HG02973 (cell line): ENCODE measurements around the gene LPAR5.
"Not testable (repeated sequence)": the region's sequence is repeated elsewhere in the genome, so short reads cannot be mapped to it uniquely, and the experiment has no call there.

Source experiments
- ATAC-seq: cut with Tn5 transposase; IDR thresholded peaks from one replicate; pipeline ENCODE4 v1.9.1; 2021; ENCODE audit warnings: moderate library complexity; ENCODE audit not compliant: unreplicated experiment

The LPAR5 gene

DNA sequence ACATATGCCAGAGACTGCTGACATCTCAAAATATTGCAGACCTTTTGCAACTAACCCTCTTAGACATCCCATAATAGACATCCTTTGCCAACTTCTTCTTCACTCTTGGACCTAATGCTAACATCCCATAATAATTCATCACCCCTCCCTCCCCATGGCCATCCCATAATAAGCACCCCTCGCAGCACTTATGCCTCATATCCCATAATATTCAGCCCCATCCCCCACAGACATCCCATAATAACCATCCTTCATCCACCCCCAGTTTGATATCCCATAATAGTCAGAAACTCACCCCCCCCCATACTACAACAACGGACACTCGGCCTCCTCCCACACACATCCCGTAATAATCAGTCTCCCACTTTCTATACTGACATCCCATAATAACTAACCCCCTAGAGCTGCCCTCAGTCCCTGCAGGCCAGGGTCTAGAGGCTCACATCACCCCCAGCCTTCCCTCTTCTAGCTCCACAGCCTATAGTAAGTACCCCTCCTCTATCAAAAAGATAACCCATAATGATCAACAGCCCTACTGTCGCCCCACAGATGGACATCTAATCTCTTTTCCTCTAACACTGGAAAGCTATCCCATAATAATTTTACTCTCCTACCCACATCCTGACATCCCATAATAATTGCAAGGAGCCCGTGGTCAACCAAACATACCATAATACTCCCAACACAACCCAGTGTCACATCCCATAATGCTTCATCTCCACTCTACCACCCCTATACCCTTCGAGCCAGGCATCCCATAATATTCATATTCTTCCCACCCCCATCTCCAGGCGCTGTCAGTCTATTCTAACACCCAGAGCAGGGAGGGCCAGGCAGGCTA lies 27.8 kb downstream of the LPAR5 start:
- no peak for ATAC-seq

DNA sequence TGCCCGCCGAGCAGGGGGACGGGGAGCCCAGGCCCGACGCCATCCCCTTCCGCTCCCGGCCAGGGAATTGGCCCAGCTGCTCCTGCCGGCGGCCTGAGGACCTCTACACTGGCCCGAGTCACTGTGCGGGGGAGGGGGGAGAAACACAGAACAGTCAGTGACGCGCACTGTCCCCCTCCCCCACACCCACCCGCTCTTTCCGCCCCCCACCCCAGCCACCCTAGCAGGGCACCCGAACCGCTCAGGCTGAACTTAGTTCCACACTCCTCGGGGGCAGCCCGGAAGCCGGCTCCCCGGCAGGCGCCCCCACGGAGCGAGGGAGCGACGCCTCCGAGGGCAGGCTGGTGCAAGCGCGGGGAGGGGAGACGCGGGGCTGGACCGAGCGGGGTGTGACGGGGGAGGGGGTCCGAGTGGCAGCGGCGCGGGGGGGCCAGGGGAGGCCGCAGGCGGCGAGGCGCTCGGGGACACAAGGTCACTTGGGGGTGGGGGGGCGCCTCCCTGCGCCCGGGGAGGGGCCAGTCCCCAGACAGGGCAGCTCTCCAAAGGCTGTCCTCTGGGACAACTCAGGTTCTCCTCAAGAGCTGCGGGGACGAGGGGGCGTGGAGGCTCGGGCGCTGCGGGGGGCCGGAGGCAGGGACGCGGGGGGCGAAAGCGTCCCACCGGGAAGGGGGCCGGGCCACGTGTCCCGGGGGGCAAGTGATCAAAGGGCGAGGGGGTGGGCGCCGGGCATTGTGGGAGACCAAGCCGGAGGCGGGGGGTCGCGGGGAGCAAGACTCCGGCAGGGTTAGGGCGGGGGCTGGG lies 29.2 kb downstream of the LPAR5 start:
- ATAC-seq: no peak

DNA sequence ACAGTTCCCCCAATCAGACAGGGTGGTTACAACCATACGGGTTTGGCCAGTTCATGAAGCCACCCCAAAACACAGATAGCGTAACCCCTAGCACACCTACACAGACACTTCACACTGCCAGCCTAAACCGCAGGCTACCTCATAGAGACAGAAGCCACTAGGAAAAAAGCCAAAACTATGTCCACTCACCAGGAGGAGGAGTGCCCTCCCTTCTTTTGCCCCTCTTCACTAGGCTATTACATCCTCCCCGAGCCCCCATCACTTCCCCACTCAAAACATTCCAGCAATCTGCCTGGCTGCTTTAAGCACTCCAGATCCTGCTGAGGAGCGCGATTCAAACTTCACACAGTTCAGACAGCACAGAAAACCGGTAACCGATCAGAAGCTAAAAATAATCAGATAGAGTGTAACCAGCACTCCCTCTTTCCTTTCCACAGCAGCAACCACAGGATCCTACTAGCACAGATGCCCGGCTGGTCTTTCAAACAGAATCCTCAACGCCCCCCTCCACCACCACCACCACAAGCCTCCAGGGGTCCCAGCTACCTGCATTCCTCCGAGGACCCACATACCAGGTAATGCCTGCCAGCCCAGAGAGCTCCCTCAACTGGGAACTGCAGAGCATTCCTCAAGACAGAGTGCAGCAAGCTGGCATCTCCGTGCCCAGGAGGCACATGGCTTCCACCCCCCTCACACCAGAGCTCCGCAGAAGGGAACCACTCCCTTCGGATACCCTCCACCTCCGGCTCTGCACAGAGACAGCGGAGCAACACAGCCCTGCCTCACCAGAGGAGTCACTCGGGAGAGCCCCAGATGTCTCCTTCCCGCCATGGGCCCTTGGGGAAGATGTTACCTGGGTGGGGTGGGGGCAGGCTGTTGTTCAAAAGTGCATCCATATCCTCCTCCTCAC lies 30.1 kb downstream of the LPAR5 start:
- no peak for ATAC-seq

DNA sequence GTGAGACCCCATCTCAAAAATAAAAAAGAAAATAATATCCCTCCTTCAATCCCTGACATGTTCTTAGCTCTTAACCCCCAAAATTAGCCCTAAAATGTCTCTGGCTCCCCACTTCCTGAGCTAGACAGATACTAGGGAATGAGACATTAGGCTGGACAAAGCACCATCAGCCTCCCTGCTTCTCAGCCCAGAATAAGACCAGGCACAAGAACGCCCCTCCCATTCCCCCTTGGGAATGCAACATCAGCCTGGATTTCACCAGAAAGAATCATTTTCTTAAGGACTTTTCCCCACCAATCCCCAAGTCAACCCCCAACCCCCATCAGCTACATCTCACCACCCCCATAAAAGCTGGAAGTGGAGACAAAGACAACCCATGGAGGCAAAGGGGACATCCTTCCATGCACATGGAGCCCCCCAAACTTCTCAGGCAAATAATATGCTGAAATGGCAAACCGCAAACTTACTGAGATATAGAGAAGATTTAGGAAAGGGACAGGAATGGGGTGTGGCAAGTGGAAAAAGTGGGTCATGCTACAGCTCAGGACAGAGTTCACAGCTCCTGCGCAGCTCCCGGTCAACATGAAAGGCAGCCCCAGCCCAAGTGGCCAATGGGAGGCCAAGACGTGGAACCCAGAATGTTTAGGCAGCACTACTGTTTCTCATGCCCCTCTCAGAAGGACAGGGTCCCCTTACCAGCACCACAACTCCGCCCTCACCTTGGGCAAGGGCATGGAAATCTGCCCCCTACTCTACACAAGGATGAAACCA lies 31.3 kb downstream of the LPAR5 start:
- no peak for ATAC-seq

DNA sequence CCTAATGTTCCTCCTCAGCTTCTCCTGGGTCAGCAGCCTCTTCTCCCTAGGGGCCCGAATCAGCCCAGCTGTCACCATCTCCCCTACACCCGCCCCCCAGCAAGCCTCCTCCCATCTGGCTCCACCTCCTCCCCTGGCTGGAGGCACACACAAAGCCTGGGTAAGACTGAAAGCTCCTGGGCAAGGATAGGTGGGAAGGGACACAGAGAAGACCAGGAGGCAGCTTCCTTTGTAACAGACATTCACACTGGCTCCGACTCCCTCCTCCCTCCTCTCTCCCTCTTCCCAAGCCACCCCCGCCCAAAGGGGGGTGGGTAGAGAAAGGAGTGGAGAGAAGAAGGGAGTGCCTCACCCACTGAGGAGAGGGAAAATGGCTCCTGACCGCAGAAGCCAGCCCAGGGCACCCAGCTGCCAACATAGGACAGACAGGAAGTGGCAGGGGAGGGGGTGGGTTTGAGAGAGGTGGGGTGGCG lies 32.6 kb downstream of the LPAR5 start:
- ATAC-seq: no peak

DNA sequence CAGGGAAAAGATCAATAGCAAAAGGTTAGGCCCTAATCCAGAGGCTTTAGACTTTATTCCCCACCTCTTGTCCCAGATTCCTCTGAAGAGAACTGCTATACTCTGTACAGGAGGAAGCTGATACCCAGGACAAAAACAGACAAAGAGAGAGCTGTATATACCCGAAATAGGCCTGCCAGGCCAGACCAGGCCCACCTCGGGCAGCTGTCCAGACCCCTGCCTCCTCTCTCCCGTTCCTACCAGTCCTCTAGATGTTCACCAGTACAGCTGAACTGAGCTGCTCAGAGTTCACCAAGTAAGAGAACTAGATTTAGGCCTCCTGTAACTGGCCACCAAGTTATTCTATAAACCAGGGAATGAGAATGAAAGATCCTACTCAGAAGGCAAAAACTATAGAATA lies 33.2 kb downstream of the LPAR5 start:
- no peak for ATAC-seq

DNA sequence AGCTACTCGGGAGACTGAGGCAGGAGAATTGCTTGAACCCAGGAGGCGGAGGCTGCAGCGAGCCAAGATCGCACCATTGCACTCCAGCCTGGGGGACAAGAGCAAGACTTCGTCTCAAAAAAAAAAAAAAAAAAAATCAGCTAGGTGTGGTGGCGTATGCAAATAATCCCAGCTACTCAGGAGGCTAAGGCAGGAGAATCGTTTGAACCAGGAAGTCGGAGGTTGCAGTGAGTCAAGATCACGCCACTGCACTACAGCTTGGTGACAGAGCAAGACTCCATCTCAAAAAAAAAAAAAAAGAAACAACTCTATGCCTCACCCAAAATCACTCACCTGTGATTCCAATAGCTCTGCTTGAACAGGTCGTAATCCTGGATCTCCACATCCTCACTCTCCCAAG lies 40.1 kb downstream of the LPAR5 start:
- ATAC-seq: not testable (repeated sequence)

DNA sequence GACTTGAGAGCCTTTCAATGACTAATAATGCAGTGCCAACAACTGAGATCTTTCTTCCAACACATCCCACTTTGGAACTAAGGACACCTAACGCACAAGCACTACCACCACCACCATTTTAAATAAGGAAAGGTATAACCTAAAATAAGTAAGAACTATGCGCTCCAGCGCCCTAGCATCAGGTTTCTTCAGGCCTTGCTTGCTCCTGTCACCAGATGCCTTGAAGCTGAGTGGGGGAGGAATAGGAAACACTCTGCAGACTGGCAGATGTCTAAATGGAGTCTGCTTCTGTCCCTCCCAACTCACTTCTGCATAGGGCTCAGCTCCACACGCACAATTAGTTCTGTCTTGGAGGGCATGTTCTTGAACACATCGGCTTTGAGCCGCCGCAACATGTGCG lies 43.7 kb downstream of the LPAR5 start:
- no peak for ATAC-seq

DNA sequence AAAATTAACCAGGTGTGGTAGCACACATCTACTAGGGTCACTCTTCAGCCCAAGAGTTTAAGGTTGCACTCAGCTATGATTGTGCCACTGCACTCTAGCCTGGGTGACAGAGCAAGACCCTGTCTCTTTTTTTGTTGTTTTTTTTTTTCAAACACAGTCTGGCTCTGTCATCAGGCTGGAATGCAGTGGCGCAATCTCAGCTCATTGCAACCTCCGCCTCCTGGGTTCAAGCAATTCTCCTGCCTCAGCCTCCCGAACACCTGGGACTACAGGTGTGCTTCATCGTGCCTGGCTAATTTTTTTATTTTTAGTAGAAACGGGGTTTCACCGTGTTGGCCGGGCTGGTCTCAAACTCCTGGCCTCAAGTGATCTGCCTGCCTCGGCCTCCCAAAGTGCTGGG lies 49.2 kb downstream of the LPAR5 start:
- ATAC-seq: not testable (repeated sequence)

DNA sequence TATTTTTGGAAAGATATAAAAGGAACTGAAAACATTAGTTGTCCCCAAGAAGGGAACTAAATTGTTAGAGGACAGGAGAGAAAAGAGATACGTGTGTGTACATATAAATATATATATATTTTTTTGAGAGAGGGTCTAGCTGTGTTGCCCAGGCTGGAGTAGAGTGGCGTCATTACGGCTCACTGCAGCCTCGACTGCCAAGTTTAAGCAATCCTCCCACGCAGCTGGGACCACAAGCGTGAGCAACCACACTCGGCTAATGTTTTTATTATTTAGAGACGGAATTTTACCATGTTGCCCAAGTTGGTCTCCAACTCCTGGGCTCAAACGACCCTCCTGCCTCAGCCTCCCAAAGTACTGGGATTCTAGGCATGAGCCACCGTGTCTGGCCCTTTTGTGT lies 51.5 kb downstream of the LPAR5 start:
- ATAC-seq: no peak

DNA sequence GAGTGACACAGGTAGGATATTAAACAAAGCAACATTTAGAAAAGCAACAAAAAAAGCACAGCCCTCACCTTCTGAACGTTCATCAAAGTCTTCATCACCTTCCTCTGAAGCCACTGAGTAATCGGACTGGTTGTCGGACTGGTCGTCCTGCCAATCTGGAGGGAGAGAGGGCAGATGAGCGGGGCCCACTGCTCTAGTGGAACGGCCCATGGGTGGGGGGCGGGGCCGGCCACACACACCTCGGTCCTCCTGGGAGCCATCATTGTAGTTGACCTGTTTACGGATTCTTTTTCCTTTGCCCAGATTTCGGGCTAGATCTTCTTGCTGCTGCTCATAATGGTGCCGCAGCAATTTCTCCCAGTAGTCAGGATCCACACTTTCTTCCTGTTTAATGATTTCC lies 52.8 kb downstream of the LPAR5 start:
- no peak for ATAC-seq

DNA sequence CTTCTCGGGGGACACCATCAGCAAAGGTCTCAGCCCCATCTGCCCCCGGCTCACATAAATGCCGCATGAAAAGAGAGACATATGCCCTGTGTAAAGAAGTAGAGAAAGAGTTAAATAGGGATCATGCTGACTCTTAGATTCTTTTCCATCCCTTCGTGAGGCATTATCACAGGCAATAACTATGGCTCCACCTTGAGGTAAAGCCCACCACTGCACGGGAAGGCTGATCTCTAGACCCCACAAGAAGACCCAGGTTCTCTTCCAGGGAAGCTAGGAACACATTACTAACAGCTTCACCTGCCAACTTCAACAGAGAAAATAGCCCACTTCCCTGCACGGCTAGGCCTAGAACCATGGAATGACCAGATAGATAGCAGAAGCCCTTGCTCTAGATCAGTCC lies 53.6 kb downstream of the LPAR5 start:
- ATAC-seq: no peak

DNA sequence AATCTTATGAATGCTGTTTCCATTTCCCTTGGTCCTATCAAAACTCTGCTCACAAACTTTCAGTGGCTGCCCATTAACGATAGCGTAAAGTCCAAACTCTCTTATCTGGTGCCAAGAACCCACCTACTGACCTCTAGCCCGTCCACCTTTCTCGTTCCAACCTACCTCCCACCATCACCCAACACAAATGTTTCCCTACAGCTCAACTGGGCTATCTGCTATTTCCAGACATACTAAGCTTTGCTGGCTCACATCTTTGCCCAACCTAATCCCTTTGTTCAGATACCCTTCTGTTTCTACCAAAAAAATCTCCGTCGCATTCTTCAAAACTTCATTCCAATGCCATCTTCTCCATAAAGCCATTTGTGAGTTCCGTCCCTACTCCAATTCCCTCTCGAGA lies 60.1 kb downstream of the LPAR5 start:
- ATAC-seq: no peak

DNA sequence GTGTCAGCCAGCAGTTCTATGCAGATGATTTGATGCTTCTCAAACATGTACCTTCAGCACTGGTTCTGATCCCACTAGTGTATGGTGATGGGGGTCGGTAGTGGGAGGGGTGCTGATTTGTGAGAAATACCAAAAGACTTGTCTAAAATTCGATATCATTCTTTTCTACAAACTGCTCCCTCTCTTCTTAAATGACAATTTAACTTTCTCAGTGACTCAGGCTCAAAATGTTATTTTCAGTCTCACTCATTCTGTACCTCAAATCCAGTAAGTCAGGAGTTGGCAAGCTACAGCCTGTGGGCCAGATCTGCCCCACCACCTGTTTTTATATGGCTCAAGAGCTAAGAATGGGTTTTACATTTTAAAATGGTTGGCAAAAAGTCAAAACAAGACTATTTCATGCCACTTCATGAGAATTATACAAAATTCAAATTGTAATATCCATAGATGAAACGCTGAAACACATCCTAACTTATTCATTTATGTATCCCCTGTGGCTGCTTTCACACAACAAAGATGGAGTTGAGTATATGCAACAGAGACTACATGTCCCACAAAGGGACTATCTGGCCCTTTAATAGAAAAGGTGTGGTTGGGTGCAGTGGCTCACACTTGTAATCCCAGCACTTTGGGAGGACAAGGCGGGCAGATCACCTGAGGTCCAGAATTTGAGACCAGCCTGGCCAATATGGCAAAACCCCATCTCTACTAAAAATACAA lies 61.0 kb downstream of the LPAR5 start:
- no peak for ATAC-seq

DNA sequence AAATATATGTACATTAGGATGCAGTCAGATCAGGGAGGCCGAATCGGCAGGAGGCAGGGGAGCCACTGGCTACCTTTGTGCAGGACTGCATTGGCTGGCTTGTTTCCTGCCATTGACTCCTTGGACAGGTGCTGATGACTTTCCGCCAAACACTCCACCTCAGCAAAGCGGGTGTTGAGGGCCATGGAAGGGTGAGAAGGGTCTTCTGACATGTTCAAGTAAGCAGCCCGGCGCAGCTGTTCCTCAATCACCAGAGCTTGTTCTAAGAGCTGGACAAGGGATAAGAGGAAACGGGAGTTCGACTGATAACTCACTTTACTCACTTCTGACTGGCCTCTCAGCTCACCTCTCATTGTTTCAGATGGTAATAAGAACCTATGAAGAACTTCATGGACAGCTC lies 62.8 kb downstream of the LPAR5 start:
- ATAC-seq: no peak

DNA sequence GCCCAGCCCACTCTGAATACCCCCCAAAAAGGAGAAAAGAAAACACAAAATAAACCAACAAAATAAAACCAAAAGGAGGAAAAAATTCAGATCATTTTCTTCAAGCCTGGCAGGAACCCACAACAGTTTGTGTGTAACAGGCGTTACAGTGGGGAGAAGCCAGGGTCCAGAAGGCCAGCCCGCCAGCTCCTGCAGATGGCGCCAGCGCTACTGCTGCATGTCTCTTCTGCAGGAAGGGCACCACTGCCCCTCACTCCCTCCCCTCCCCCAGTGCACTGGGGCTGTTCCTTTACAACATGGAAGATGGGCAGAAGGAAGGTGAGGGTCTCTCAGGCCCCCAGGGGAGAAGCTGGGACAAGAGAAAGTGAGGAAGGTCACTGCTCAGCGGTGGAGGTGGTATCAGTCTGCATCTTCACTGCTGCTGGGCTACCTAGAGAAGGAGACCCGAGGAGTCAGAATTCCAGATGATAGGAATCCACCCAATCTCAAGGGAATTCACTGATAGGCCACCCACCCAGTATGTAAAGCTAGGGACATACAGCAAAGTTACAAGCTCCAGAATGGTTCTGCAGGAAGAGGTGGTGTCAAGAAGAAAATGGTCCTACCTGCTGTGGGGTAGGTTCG lies 65.4 kb downstream of the LPAR5 start:
- ATAC-seq: no peak

DNA sequence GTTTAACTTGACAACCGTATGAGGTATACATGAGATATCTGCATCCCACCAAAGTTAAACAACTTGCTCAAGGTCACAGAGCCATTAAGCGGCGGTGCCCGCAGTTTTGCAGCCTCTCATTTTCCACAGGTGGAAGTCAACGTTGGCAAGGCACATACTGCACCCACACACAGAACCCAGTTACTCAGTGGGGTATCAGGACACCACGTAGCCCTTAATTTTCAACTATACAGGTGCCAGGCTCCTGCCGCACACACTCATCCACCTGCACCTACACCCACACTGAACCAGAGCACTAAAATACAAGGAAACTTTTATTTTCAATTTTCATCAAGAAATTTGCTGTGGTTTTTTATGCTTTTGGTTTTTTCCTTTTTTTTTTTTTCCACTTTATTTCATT lies 66.0 kb downstream of the LPAR5 start:
- ATAC-seq: no peak

DNA sequence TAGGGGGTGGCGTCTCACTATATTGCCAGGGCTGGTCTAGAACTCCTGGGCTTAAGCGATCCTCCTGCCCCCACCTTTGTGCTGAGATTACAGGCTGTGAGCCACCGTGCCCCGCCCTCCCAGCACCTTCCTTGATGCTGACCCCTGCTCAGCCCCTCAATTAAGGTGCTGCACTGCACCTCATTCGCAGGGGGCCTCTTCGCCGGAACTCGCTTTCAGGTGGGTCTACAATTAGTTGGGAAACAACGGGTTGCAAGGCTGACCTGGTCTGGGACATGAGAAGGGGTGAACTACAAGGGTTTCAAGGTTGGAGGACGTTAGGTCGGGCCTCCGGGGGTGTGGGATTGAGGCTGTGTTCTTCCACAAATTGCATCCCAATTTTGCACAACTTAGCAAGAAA lies 66.4 kb downstream of the LPAR5 start:
- ATAC-seq: no peak
